NCI-H2107 treated with DMSO at 0.1 percent for 48 hours (cell line): ENCODE measurements around the gene ARPC3.
"Not testable (repeated sequence)": the region's sequence is repeated elsewhere in the genome, so short reads cannot be mapped to it uniquely, and the experiment has no call there.

ENCODE experiments used
- DNase-seq: peaks from one replicate; lab custom pipeline; 2025; ENCODE audit not compliant: unreplicated experiment; lab: John Stamatoyannopoulos, UW

Gene ARPC3

GRCh38 chr12:110449799-110450497 lies at the start of gene ARPC3:
Gene ARPC3, minus strand, starts transcription at chr12:110450337. Its CDS starts 77 bp downstream, at chr12:110450260.
- peak; percentile 92 for DNase-seq

DNA sequence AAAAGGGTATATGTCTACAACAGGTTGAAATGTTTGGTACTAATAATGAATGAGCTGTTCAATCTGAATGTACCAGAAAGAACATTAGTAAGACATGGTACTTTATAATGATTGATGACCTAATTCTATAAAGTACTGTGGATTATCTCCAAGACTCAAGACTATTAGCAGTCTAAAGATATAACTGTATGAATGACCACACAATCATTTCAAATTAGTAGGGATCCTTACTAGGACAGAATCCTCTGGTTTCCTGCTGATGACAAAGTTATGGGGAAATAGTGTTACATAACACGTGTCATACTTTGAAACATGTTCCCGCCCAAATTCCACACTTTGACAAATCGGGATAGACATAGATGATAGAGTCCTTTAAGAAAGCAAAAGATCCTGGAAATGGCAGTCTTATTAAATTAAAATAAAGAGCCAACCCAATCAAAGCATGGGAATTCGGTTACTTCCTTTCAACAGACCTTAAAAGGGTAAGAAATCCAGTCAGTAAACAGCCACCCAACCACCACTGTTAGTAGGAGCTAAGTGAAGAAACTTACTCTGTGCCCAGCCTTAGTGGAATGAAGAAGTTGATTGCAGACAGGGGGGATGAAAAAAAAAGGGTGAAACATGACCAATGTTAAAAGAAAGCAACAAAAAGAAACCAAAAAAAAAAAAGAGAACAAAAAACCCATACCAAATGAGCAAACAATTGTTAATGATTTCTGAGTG lies 49.0 kb upstream of the ARPC3 start:
- no peak for DNase-seq

DNA sequence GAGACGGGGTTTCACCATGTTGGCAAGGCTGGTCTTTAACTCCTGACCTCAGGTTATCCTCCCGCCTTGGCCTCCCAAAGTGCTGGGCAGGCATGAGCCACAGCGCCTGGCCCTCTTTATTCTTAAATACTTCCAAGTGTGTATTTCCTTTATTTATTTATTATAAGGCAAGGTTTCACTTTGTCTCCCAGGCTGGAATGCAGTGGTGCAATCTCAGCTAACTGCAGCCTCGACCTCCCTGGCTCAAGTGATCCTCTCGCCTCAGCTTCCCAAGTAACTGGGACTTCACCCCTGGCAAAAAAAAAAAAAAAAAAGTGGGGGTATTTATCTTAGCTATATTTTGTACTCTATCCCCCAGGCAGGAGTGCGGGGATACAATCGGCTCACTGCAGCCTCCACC lies 25.3 kb upstream of the ARPC3 start:
- no peak for DNase-seq

DNA sequence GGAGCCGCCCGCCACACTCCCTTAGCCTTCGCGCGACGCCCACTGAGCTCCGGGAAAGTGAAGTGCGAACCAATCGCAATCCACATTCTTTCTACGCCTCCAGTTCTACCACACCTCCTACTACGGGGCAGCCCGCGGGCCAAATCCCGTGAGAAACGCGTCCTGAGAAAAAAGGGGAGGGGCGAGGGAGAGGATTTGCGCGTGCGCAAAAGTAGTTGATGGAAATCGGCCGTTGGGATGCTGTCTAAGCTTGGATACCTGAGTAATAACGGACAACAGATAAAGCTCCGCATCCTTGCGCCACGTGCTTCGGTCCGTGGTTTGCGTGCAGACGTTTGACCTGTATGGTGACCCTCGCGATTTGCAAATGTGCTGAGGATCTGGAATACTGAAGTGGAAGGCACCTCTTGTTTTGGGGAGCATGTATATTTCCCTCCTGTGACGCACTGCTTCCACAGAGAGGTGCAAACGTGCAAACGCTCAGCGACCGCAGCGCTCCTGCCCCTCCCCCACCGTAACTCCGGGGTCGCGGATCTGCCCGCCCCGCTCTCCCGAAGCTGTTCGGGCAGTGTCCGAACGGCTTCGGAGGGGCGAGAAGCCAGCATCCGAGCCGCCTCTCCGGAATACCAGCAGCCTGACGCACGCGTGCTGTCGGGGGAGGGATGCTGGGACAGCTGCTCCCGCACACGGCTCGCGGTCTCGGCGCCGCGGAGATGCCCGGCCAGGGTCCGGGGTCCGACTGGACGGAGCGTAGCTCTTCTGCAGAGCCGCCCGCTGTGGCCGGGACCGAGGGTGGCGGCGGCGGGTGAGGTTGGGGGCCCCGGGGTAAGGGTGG lies 18.3 kb upstream of the ARPC3 start, which contains the start of the genes FAM216A and GPN3:
FAM216A (plus strand) TSS at position 632 of the 835 bp plus-strand sequence; CDS start at position 663, 31 bp downstream.
GPN3 (minus strand) TSS at position 44 of the 835 bp plus-strand sequence. CDS start 54 bp downstream, outside the sequence.
- peak; percentile 99 for DNase-seq

GRCh38 chr12:110467847-110468213 lies 17.7 kb upstream of the ARPC3 start:
- DNase-seq: no peak

DNA sequence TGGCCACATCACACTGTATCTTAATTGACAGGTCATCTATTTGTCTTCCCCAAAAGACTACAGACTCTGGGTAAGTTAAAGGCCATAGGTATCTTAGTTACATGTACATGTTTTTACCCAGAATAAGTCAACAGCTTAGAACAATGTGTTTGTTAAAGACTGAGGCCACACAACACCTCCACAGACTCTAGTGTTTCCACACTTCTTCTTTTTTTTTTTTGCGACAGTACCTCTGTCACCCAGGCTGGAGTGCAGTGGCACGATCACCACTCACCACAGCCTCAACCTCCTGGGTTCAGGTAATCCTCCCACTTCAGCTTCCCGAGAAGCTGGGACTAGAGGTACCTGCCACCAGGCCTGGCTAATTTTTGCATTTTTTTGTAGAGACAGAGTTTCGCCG lies 16.7 kb upstream of the ARPC3 start:
- DNase-seq: no peak

- DNase-seq: not testable (repeated sequence)
Observed at GRCh38 chr12:110465765-110466164, 15.6 kb upstream of the ARPC3 start.

GRCh38 chr12:110465024-110465423 lies 14.9 kb upstream of the ARPC3 start:
- no peak for DNase-seq

DNA sequence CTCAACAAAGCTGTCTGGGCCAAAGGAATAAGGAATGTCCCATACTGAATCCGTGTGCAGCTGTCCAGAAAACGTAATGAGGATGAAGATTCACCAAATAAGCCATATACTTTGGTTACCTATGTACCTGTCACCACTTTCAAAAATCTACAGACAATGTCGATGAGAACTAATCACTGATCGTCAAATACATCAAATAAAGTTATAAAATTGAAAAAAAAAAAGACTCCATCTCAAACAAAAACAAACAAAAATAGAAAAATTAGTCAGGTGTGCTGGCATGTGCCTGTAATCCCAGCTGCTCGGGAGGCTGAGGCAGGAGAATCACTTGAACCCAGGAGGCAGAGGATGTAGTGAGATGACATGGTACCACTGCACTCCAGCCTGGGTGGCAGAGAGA lies 11.1 kb upstream of the ARPC3 start:
- DNase-seq: not testable (repeated sequence)

GRCh38 chr12:110458756-110459155 lies 8.6 kb upstream of the ARPC3 start:
- no peak for DNase-seq

DNA sequence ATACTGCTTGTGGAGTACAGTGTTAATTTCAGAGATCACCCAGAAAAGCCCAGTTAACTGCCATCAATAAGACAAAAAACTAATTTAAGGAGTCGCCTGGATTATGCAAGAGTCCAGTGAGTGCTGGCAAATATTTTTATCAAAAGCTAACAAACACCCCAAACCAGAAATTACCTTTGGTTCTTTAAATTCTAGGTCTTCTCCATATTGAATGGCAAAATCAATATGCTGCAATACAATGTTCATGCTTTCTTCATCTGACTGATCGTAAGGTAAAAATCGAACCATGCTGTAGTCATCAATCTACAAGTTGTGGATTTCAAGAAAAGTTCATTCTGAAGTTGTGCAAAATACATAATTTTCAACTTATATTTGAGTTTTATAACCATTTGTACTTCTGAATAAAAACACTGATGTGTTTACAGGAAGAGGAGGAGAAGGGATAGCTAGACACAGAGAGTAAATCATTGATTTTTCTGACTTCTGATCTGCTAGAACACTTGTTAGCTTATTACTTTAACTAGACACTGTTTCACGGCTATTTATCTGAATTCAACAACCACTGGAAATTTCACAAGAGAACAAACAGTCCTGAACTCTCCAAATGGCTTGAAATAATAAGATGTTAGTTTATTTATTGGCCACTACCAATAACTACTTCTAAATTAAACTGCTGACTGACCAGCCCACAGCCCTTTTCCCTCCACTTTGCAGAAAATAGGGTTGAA lies 3.6 kb upstream of the ARPC3 start:
- no peak for DNase-seq

DNA sequence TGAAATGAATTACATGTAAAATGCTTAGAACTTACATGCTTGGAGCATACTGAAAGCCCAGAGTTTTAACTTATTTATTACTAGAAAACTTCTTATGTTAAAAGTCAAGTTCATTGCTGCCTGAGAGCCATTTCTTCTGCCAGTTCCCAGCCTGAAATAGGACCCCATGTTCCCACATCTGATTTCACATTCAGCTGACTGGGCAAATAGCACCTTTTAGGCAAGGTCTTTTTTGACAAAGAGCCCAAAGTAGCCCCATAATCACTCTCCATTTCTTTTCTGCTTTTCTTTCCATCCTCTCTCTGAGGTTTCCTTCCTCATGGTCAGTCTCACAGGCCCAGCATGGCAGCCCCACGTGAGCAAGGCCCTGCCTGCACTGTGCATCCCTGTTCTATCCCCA lies 1.1 kb upstream of the ARPC3 start:
- DNase-seq: no peak

DNA sequence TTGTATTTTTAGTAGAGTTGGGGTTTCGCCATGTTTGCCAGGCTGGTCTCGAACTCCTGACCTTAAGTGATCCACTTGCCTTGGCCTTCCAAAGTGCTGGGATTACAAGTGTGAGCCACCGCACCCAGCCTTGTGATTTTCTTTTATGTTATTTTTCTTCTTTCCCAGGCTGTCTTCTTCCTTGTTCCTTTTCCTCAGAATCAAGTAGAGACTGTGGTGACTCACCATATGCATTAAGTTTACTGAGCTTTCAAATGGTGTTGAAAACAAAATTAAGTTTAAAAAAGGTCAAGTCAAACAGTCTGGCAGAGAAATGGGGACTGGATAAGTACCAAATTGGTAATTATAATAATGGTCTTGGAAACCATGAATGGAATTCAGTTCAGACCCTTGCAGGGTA lies 5.7 kb downstream of the ARPC3 start:
- no peak for DNase-seq

DNA sequence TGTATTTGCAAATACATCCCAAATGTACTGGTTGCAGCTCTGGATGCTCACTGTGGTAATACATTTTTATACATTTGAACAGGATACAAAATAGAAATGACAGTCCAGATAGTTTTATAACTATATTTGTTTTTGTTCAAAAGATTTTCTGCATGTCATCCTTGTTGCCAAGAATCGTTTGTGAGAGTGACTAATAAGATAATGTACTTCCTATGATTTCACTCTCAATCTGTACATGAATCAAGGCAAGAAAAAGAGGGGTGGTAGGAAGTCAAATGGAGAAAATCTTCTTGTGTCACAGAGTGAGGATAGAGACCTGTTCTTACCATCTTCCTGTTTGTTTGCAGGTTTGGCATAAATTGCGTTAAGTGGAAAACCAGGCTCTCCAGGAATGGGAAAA lies 13.9 kb downstream of the ARPC3 start:
- DNase-seq: no peak

- DNase-seq: no peak
Observed at GRCh38 chr12:110431957-110432587, 18.1 kb downstream of the ARPC3 start.

DNA sequence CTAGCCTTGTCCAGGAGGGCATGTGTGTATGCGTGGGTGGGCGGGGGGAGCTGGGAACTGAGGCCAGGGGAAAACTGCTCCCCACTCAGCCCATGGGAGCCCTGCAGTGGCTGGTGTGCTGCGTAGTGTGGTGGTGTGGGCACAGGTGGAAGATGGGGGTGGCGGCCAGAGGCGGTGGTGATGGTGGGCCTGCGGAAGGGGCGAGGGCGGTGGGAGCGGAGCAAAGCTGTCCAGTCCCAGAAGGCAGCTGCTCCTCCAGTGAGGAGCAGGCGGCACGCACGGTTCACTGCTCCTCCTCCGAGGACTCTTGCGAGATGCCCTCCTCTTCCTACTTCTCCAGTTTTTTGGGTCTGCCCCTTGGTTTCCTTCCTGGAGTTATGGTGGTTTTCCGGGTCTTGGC lies 20.5 kb downstream of the ARPC3 start:
- not testable (repeated sequence) for DNase-seq

GRCh38 chr12:110426406-110426805 lies 23.7 kb downstream of the ARPC3 start:
- DNase-seq: no peak

DNA sequence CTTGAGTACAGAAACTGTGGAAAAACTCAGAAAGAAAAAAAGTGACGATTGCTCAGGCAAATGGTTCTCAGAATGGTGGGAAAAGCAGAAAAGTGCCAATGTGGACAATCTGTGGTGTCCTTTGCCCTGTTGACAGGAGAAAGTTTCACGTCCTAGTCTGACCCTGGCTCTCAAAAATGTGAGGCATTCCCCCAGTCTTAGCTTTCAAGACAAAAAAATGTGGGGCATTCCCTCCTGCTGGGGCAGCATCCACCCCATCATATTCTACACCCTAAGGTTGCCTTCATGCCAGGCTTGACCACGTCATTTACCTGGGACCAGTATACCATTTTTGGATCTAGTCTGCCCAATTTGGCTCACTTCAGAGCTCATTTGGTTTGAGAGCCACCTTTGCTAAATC lies 25.9 kb downstream of the ARPC3 start:
- no peak for DNase-seq

DNA sequence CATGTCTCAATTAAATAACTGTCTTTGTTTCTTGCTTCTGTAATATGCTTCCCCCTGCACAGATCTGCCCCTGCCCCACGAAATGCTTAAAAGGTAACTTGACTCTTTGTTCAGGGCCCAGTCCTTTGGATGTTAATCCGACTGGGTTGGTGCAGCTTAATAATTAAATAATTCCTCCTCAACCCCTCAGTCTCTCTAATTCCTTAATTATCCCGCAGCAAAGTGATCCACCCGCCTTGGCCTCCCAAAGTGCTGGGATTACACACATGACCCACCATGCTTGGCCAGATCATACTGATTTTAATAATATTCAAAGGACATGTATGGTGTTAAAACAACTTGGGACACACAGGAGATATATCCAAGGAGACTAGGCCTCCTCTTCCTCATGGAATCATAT lies 28.4 kb downstream of the ARPC3 start:
- DNase-seq: no peak

- DNase-seq: no peak
Observed at GRCh38 chr12:110421159-110421661, 28.9 kb downstream of the ARPC3 start.
